NCI-H1417 (cell line): ENCODE measurements around the gene SUGP2.

ENCODE experiments used
- DNase-seq, 3 experiments: peaks; one replicate each; lab custom pipeline; 2025; lab: John Stamatoyannopoulos, UW

The SUGP2 gene

GRCh38 chr19:18991006-18991405 is 42.3 kb downstream of the SUGP2 start:
- DNase-seq = no peak

- no peak for DNase-seq
Measured at GRCh38 chr19:18990128-18990708, 43.1 kb downstream of the SUGP2 start.

- no peak for DNase-seq
Measured at GRCh38 chr19:18989316-18989715, 44.0 kb downstream of the SUGP2 start.

GRCh38 chr19:18987456-18987855 is 45.9 kb downstream of the SUGP2 start:
- DNase-seq = no peak

GRCh38 chr19:18985257-18985656 is 48.1 kb downstream of the SUGP2 start:
- DNase-seq = no peak

GRCh38 chr19:18984251-18984650 is 49.1 kb downstream of the SUGP2 start:
- DNase-seq = no peak

- DNase-seq = no peak
Measured at GRCh38 chr19:18982669-18983068, 50.6 kb downstream of the SUGP2 start.

GRCh38 chr19:18980432-18981020 is 52.8 kb downstream of the SUGP2 start:
- no peak for DNase-seq

GRCh38 chr19:18978616-18979015 is 54.7 kb downstream of the SUGP2 start:
- DNase-seq = no peak

- no peak for DNase-seq
Measured at GRCh38 chr19:18975869-18976268, 57.4 kb downstream of the SUGP2 start.

GRCh38 chr19:18975011-18975410 is 58.3 kb downstream of the SUGP2 start:
- no peak for DNase-seq

- DNase-seq = no peak
Measured at GRCh38 chr19:18972851-18973250, 60.5 kb downstream of the SUGP2 start.

GRCh38 chr19:18972301-18972811 is 61.0 kb downstream of the SUGP2 start:
- no peak for DNase-seq

GRCh38 chr19:18969931-18970659 is 63.2 kb downstream of the SUGP2 start:
- no peak for DNase-seq

GRCh38 chr19:18967358-18968146 is 65.8 kb downstream of the SUGP2 start:
- DNase-seq = peak in 1 of 3 experiments; percentile 3

GRCh38 chr19:18966307-18966706 is 67.0 kb downstream of the SUGP2 start:
- no peak for DNase-seq

GRCh38 chr19:18964121-18964520 is 69.2 kb downstream of the SUGP2 start:
- no peak for DNase-seq

- DNase-seq = peak in 2 of 3 experiments; percentile 6 to 11
Measured at GRCh38 chr19:18961767-18962620, 71.3 kb downstream of the SUGP2 start.

- no peak for DNase-seq
Measured at GRCh38 chr19:18960370-18960769, 72.9 kb downstream of the SUGP2 start.

- no peak for DNase-seq
Measured at GRCh38 chr19:18955042-18955441, 78.3 kb downstream of the SUGP2 start.

GRCh38 chr19:18954094-18954493 is 79.2 kb downstream of the SUGP2 start:
- no peak for DNase-seq
